Activated CD4-positive, alpha-beta T cell treated with anti-CD3 and anti-CD28 coated beads, Interleukin-2, Interleukin-6, amounts not matched to agents 100 ng/mL and 50 ng/mL, durations not matched to agents 16 hours and 8 hours (primary cell): ENCODE measurements around the gene STXBP2.

Experiments
- DNase-seq: peaks from one replicate; pipeline ENCODE4 v3.0.0-alpha.2; 2020

Gene STXBP2

GRCh38 chr19:7636691-7637373 lies at the start of gene STXBP2:
Gene STXBP2, plus strand, starts transcription at chr19:7637110. Its CDS starts 40 bp downstream, at chr19:7637150.
- peak; percentile 93 for DNase-seq

- DNase-seq, result no peak
These were observed 47.1 kb upstream of the STXBP2 start for GRCh38 chr19:7589822-7590221.

GRCh38 chr19:7590256-7590655 lies 46.7 kb upstream of the STXBP2 start:
- DNase-seq, result no peak

GRCh38 chr19:7595466-7596133 lies 41.3 kb upstream of the STXBP2 start, which contains the start of gene CAMSAP3:
Gene CAMSAP3, plus strand, starts transcription at chr19:7595863. Its CDS starts 140 bp downstream, at chr19:7596003.
- peak; percentile 32 for DNase-seq

- DNase-seq, result no peak
These were observed 40.5 kb upstream of the STXBP2 start for GRCh38 chr19:7596211-7596937.

- DNase-seq, result no peak
These were observed 39.2 kb upstream of the STXBP2 start for GRCh38 chr19:7597689-7598088.

- DNase-seq, result no peak
These were observed 38.7 kb upstream of the STXBP2 start for GRCh38 chr19:7598180-7598579.

- no peak for DNase-seq
These were observed 36.2 kb upstream of the STXBP2 start for GRCh38 chr19:7600721-7601120.

GRCh38 chr19:7602240-7602934 lies 34.5 kb upstream of the STXBP2 start:
- DNase-seq, result no peak

GRCh38 chr19:7602935-7603497 lies 33.9 kb upstream of the STXBP2 start:
- DNase-seq, result no peak

- DNase-seq, result no peak
These were observed 33.0 kb upstream of the STXBP2 start for GRCh38 chr19:7603919-7604318.

- peak; percentile 51 for DNase-seq
These were observed 31.3 kb upstream of the STXBP2 start for GRCh38 chr19:7605490-7606222.

GRCh38 chr19:7606289-7606688 lies 30.6 kb upstream of the STXBP2 start:
- DNase-seq, result no peak

- DNase-seq, result no peak
These were observed 29.6 kb upstream of the STXBP2 start for GRCh38 chr19:7607212-7607873.

GRCh38 chr19:7607874-7608560 lies 28.9 kb upstream of the STXBP2 start:
- no peak for DNase-seq

GRCh38 chr19:7610491-7611240 lies 26.2 kb upstream of the STXBP2 start:
- no peak for DNase-seq

- DNase-seq, result no peak
These were observed 25.2 kb upstream of the STXBP2 start for GRCh38 chr19:7611541-7612279.

- no peak for DNase-seq
These were observed 24.3 kb upstream of the STXBP2 start for GRCh38 chr19:7612282-7613274.
